Measurements from ENCODE around the gene RER1. TPM values are rescaled to one million over a fixed set of nuclear protein-coding genes. Genes with fewer than 3 reads are reported as not detected.
A peak's percentile ranks its signal among the peaks of the same experiment; 100 is the strongest.

Gene RER1
- polyA plus RNA-seq, 12 donors, result 69.7 to 174 (median 84.7) TPM; not detected in 1

DNA sequence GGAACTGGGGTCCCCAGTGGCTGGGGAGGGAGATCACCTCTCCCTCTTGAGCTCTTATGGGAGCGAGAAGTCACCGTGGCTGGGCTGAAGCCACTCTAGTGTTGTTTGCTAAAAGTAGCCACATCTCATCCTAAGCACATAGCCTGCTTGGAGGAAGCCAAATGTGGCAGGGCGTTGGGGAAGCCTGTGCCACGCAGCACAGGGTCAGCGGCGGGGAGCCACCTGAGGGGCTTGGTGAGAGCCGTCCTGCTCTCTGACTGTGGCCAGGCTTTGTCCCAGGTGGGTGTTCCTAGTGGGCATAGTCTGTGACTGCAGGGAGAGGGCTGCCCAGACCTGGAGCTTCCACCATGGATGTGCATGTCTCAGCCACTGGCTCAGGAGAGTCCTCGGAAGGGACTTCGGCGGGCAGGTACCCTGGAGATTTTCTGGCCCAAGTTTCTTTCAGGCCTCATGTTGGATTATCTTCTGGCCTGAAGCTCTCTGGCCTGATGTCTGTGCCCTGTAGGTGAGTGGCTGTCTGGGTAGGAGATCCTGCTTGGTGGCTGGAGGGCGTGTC is 39.2 kb upstream of the RER1 start:
- no peak for DNase-seq

DNA sequence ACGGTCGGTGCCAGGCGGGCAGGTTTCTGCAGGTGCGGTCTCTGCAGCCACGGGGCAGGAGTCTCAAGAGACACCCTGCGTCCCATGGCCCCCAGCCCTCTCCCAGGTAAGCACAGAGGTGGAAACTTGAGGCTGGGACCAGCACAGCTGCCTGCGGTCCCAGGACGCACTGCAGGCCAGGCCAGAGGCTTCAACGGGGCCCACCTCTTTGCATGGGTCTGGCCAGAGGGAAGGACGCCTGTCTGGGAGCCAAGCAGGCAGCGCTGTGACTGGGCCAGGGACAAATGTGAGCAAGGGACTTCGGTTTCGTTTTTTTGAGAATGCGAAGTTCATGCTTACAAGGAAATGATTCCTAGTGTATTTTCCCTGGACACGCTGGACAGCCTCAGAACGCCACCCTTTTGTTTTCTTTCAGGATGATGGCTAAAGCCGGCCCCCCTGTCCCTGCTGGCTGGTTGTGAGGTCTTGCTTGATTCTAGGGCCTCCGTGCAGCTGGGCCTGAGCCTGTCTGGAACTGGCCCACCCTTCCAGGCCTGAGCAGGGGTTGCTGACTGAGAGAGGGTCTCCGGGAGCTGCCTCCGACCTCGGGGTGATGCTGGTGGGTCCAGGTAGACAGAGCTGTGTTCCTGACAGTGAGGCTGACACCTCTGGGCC is 38.6 kb upstream of the RER1 start:
- peak; percentile 46 for DNase-seq

DNA sequence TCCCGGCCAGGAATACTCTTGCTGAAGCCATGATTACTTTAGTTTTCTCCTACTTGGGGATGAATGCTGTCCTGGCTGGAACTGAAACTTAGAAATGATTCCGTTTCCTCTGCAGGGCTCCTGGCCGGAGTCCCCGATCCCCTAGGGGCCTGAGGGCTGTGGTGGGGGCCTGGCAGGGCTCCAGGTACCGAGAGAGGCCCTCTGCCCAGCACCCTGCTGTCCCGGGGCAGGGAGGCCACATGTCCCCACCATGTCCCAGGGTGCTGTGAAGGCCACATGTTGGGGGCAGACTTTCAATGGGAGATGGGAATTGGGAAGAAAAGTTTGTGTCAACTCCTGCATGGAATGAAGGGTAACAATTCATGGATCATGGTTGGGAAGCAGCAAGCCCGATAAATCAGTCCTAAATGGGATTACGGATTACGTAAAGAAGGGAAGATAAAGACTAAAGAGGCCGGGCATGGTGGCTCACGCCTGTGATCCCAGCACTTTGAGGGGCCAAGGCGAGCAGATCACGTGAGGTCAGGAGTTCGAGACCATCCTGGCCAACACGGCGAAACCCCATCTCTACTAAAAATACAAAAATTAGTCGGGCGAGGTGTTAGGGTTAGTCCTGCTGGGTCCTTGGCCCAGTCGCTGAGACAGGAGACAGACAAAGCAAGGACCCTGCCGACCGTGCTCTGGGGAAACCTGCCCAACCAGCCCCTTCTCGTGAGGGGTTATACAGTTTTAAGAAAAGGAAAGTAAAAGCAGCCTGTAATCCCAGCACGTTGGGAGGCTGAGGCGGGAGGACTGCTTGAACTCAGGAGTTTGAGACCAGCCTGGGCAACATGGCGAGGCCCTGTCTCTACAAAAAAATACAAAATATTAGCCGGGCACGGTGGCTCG is 37.8 kb upstream of the RER1 start:
- DNase-seq, result peak; percentile 28

DNA sequence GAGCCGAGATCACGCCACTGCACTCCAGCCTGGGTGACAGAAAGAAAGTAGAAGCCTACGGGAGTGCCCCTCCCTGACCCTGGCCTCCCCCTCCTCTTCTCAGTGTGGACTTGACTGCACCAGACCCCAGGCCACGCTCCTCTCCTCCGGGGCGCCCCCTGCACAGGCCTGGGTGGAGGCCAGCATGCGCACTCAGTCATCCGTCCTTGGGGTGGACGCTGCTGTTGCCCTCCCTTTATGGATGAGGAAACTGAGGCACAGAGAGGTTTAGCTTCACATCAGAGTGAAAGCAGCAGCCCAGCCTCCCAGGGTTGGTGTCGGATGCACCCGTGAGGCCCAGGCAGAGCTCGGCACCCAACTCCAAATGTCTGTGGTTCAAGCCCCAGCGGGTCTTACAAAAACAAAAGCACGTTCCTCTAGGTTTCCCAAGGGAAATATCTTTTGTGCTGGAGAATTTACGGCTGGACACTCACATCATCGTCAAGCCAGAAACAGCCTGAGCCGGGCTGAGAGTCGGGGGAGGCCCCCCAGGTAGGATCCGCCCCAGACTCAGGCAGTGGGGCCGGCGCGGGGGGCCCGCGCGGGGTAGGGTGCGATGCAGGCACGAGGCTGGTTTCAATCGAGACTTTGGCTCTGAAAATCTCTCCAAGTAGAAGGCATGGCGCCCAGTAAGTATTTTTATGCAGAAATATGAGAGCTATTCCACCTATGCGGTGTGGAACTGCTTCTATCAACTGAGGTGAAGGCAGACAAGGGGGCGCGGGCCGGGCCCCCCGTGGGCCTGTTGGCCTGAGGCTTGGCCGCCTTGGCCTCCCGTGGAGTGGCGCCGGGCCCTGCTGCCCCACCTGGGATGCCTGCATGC is 36.9 kb upstream of the RER1 start:
- DNase-seq, result no peak

DNA sequence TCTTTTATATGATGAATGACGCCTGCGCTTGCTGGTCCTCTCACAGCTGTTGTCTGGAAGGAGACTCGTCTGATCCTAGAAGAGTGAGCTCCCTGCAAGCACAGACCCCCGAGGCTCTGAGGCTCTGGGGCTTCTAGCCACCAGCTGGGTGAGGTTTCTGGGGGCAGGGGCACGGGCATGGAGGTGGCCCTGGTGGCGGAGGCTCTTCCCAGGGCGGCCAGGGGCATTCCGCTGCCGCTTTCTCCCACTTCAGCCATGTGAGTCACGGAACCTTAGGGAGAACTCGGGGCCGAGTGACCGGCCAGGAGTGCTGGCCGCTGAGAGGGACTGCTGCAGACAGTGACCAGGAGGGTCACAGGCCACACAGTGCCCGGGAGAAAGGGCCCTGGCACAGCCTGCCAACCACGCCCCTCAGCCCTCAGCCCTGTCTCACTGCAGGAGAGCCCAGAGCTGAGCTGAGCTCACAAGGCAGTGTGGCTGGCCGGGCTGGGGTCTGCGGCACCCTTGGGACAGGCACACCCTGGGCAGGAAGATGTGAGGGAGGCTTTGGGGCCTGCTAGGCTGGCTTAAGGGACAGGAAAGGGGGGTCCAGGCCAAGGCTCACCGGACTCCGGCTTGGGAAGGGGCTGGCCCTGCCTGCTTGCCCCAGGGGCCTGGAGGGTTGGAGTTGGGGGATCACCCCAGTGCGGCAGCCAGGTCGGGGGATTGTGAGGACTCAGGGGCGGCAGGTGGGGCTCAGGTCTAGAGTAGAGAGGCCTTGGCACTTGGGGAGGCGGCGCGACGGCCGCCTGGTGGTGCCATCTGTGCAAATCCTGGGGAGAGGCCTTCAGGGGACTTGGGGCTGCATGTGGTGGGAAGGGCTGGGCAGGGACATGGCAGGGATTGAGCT is 36.0 kb upstream of the RER1 start:
- no peak for DNase-seq

DNA sequence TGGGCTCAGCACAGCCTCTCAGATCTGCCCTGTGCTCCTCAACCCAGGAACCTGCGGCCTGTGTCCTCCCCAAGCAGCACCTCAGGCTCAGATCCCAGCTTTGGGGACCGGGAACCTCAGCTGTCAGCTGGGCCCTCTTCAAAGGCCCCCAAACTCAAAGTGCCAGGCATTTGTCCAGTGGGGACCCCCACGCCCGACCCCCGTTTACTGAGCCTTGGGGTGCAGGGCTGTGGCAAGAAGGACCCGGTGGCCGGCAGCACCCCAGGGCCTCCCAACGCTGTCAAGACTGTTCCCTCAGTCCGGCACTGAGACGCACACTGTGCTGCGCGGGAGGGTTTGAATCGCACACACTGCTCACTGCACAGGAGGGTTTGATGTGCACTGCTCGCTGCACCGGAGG is 35.2 kb upstream of the RER1 start:
- DNase-seq, result no peak

DNA sequence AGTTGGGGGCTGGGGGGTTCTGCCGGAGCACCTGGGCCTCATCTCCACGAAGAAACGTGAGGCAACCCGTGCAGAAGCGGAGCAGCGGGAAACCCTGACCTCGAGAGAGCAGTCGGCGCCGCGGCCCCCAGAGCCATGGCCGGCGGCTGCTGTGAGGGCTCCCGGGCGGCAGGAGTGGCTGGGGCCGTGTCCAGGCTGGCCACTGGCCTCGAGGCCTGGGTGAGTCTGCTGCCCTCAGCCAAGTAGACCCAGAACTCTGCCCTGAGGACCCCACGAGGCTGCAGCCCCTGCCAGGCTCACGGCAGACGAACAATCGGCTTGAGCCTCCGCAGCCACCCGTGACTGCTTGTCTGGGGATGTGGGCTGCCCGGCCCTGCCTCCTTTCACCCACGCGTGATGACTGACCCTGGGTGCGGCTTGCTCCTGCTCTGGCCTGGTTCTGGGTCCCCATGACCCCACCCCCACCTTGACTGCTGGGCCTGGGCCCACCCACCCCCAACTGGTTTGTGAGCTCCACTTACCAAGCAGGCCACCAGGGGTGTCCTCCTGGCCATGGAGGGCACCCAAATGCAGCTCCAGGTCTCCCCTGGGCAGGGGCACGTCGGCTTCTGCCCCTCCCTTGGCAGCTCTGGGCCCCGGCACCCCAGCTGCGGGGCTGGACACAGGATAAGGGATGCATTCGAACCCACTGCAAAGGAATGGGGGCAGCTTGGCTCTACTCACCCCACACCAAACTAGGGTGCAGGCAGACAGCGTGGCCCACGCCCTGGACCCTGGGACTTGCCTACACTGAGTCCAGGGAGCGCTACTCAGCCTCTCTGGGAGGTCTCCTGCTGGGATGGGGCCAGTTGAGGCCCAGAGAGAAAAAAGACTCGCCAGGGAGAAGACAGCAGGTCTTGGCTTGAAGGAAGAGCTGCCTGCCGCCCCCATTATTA is 34.5 kb upstream of the RER1 start:
- no peak for DNase-seq

DNA sequence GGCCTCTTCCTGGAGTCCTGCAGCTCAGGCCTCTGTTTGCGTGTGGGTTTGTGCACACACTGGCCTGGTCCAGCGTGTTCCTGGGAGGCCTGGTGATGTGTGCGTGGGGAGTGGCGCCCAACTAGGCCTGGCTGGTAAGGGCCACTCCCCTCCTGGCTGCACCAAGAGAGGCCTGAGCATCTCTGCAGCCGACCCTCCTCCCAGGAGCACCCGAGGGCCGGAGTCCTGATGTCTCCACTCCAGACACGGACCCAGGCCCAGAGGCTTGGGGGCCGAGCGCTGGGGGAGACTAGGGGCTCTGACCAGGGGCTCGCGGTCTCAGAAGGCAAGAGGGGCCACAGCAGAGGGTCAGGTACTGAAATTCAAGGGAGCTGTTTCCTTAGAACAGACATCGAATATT is 33.6 kb upstream of the RER1 start:
- DNase-seq, result no peak

DNA sequence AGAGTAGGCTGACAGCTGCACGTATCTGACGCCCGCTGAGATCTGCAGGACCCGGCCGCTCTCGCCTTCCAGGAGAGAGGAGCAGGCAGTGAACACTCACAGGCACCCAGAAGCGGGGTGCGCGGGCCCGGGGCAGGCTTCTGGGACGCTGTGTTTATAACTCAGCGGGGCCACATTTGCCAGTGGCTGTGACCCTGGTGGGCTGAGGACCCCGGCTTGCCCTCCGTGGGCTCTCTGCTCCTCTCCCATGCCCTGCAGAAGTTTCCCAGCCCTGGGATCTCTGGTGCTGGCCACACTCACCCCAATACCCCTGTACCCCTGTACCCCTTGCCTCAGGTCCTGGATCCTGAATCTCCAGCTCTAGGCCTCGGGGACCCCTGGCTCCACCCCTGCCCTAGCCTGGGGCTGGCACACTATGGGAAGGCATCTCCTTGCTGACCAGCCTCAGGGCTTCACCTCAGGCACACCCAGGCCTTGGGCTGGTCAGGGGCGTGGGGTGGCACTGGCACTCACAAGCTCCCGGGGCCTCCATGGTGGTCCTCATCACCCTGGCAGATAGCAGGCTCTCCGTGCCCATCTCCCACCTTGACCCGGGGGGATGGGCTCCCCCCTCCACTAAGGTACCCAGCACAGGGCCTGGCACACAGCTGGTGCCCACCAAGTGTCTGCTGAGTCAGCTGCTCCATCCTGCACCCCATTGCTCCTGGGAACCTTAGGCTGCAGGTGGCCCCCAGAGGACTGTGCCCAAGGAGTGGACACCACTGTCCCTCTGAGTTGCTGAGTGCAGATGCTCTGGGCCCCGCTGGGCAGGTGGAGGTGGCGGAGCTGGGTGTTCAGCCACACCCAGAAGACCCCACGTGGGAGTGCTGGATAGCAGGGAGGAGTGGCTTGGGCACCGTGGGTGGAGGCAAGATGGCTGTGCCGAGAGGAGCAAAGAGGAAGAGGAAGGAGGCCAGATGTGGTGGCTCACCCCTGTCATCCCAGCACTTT is 32.7 kb upstream of the RER1 start:
- no peak for DNase-seq

DNA sequence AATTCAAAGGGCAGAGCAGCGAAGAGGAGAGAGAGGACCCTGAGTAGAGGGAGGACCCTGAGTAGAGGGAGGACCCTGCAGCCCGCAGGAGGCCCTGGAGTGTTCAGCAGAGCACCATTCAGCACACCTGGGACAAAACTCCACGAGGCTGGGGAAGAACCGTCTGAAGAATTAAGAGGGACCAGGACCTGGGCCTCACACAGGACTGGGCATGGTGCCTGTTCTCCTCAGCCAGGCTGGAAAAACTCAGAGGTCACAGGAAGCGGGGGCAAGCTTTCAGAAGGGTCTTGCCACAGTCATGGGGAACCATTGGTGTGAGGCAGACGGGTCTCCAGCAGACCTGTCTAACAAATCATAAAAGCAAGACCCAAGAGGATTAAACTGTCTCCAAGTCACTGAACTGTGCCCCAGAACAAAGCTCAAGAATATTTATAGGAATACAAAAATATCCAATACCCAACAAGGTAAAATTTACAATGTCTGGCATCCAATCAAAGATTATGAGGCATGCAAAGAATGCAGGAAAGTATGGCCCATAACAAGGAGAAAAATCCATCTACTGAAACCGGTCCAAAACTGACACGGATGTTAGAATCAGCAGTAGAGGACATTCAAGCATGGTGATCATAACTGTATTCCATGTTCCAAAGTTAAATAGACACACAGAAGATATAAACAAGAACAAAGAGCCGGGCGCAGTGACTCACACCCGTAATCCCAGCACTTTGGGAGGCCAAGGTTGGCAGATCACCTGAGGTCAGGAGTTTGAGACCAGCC is 30.9 kb upstream of the RER1 start:
- no peak for DNase-seq

DNA sequence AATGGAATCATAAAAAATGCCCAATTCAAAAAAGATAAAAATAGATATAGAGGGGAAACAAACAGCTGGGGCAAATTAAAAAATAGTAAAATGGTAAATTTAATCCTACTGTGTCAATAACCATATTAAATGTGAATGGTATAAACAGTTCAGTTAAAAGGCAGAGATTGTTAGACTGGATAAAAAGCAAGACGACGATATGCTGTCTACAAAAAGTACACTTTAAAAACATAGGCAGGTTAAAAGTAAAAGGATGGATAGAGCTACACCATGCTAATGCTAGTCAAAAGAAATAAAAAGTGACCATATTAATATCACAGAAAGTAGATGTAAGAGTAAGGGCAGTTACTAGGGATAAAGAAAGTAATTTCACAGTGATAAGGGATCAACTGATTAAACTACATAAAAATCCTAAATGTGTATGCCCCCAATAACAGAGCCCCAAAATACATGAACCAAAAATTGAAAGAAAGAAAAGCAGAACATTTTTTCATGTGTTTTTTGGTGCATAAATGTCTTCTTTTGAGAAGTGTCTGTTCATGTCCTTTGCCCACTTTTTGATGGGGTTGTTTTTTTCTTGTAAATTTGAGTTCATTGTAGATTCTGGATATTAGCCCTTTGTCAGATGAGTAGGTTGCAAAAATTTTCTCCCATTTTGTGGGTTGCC is 27.7 kb upstream of the RER1 start:
- DNase-seq, result no peak

DNA sequence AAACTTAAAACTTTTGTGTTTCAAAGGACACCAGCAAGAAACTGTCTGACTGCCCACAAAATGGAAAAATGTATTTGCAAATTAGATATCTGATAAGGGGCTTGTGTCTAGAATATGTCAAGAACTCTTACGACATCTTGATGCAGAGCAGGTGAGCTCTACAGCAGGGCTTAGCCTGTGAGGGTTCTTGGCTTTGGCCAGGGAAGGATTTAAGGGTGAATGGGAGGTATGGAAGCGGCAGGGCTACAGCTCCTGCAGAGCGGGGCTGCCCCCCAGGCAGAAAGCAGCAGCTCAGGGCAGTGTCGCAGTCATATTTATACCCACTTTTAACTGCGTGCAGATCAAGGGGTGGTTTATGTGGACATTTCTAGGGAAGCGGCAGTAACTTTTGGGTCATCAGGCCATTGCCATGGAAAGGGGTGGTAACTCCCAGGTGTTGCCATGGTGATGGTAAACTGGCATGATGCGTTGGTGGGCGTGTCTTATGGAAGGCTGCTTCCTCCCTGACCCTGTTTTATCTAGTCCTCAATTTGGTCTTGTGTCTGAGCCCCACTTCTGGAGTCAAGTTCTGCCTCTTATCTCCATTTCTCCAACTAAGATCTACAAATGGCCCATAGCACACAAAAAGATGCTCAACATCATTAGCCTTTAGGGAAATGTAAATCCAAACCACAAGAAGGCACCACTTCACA is 23.4 kb upstream of the RER1 start:
- no peak for DNase-seq

DNA sequence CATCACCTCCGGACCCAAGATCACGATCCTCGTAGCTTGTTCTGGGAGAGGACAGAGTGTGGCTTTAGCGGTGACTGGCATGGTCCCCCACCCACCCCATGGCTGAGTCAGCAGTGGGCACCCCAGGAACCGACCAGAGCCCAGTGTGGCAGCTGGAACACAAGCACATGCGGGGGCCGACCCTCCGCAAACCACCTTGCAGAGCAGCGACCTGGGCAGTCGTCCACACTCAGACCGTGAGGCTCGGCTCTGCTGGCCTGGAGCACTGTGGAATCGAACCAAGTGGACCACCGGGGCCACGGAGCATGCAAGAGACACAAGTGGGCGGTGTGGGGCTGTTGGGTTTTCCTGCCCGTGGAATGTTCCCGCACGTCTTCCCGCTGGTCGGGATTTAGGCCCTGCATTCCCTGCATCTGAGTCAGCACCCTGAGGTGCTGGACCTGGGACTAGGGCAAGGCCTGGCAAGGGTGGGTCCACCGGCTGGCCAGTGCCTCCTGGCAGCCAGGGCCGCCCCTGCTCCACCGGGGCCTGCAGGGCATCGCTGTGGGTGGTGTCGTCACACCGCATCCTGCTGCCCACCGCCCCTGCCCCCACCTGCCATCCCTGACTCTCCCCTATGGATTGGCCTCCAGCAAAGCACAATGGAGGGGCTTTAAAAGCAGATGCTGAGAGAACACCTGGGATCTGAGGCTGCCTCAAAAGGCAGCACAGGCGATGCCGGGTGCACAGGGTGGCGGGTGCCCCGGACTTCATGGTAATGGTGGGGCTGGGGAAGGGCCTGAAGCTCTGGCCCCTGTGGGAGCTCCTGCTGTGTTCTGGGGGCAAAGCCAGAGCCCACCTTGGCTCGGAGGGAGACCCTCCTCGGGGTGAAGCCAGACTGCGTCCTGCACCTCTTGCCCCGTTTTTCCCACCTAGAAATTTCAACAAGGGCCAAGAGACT is 18.8 kb upstream of the RER1 start:
- no peak for DNase-seq

DNA sequence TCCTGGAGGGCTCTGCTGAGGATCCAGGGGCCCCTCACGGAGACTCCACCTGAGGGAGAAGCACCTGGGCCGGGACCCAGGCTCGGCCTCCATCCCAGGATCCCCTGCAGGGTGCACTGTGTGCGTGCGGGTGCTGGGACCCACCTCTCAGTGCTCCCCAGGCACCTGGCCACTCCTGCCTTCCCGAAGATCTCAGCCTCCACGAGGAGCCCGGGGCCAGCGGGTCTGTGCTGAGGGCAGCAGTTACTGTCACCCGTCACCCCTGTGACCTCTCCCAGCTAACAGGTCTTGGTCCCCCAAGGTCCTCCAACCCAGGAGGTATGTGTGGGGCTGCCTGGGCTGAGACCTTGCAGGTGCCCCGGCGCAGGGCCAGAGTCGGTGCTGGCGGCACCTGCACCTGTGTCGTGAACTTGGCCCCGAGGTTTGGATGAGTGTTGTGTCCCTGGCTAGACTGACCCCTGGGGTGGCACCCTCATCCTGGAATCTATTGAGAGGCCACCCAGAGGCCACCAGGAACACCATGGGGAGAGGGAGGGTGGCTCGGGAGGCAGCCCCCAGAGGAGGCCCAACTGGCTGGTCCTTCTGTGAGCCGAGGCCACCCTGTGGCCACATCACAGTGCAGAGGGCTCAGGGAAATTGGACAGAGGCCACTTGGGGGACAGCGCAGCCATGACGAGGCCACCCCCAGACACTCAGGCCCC is 17.9 kb upstream of the RER1 start:
- no peak for DNase-seq

All from muscle of arm (tissue), 12 donors.